ENCODE measurements around the gene PTPRZ1. TPM values are rescaled to one million over a fixed set of nuclear protein-coding genes. Genes with fewer than 3 reads are reported as not detected.

PTPRZ1 gene
- total RNA-seq, 2 experiments from 2014 or later, result not detected

GRCh38 chr7:122063146-122063545 lies 190.2 kb downstream of the PTPRZ1 start:
- DNase-seq (no peak), ATAC-seq (no peak)
- H3K27ac Mint-ChIP-seq, result no peak overlapping the region
- no peak for TF ChIP-seq CTCF (IDR thresholded peaks at IDR 0.05)
- ChIA-PET CTCF (interaction anchor here (0.7 kb wide), 1 partner anchor 41 kb away, joined by 3 read pairs; no protein-coding TSS in a partner anchor), POLR2A (no interaction called here)
- H3K27me3 Mint-ChIP-seq, result no peaks in the 10 kb centered on the region
- H3K4me3 Mint-ChIP-seq, result no peak overlapping the region
- no peaks in the 10 kb centered on the region for H3K4me1 Mint-ChIP-seq (ENCODE audit: low read depth)
- H3K9me3 Mint-ChIP-seq, result peaks cover 2% of the 10 kb centered on the region
- H3K36me3 Mint-ChIP-seq (ENCODE audit: low read depth), result no peaks in the 10 kb centered on the region
- intact Hi-C loops (cut with micrococcal nuclease), result no loop called here

GRCh38 chr7:122064971-122065370 lies 192.0 kb downstream of the PTPRZ1 start:
- CTCF ChIA-PET, result no interaction called here
- H3K36me3 Mint-ChIP-seq (ENCODE audit: low read depth), result no peaks in the 10 kb centered on the region
- no peak for TF ChIP-seq CTCF (IDR thresholded peaks at IDR 0.05)
- no peak overlapping the region for H3K27ac Mint-ChIP-seq
- no peaks in the 10 kb centered on the region for H3K9me3 Mint-ChIP-seq
- POLR2A ChIA-PET, result no interaction called here
- DNase-seq (no peak), ATAC-seq (no peak)
- H3K4me3 Mint-ChIP-seq, result no peak overlapping the region
- no peaks in the 10 kb centered on the region for H3K4me1 Mint-ChIP-seq (ENCODE audit: low read depth)
- intact Hi-C loops (cut with micrococcal nuclease), result no loop called here
- no peaks in the 10 kb centered on the region for H3K27me3 Mint-ChIP-seq

GRCh38 chr7:122067077-122067476 lies 194.1 kb downstream of the PTPRZ1 start:
- intact Hi-C loops (cut with micrococcal nuclease), result no loop called here
- H3K4me1 Mint-ChIP-seq (ENCODE audit: low read depth), result no peaks in the 10 kb centered on the region
- ChIA-PET POLR2A (no interaction called here), CTCF (no interaction called here)
- DNase-seq (no peak), ATAC-seq (no peak)
- H3K36me3 Mint-ChIP-seq (ENCODE audit: low read depth), result no peaks in the 10 kb centered on the region
- no peak overlapping the region for H3K4me3 Mint-ChIP-seq
- no peak overlapping the region for H3K27ac Mint-ChIP-seq
- H3K27me3 Mint-ChIP-seq, result no peaks in the 10 kb centered on the region
- H3K9me3 Mint-ChIP-seq, result no peaks in the 10 kb centered on the region
- no peak for TF ChIP-seq CTCF (IDR thresholded peaks at IDR 0.05)

GRCh38 chr7:122068046-122068445 lies 195.1 kb downstream of the PTPRZ1 start:
- intact Hi-C loops (cut with micrococcal nuclease), result no loop called here
- no peak for ATAC-seq
- Mint-ChIP-seq H3K27ac (no peak overlapping the region), H3K36me3 (ENCODE audit: low read depth) (no peaks in the 10 kb centered on the region), H3K27me3 (no peaks in the 10 kb centered on the region), H3K9me3 (no peaks in the 10 kb centered on the region), H3K4me3 (no peak overlapping the region), H3K4me1 (ENCODE audit: low read depth) (no peaks in the 10 kb centered on the region)
- ChIA-PET CTCF (no interaction called here), POLR2A (no interaction called here)
- no peak for DNase-seq
- TF ChIP-seq CTCF (IDR thresholded peaks at IDR 0.05), result no peak

- no peak for DNase-seq
- Mint-ChIP-seq H3K27me3 (no peaks in the 10 kb centered on the region), H3K9me3 (no peaks in the 10 kb centered on the region), H3K4me3 (no peak overlapping the region), H3K27ac (no peak overlapping the region), H3K36me3 (ENCODE audit: low read depth) (no peaks in the 10 kb centered on the region), H3K4me1 (ENCODE audit: low read depth) (no peaks in the 10 kb centered on the region)
- CTCF ChIA-PET, result no interaction called here
- POLR2A ChIA-PET, result no interaction called here
- no peak for ATAC-seq
- no peak for TF ChIP-seq CTCF (IDR thresholded peaks at IDR 0.05)
- intact Hi-C loops (cut with micrococcal nuclease), result no loop called here
Measured at GRCh38 chr7:122068999-122069398, 196.0 kb downstream of the PTPRZ1 start.

Measured in activated CD8-positive, alpha-beta T cell treated with anti-CD3 and anti-CD28 coated beads for 36 hours (primary cell).